CD4-positive, alpha-beta T cell treated with Interleukin-15 for 4 hours (primary cell): ENCODE data around the gene CD276.

Source experiments
- DNase-seq: peaks from one replicate; pipeline ENCODE4 v3.0.0-alpha.2; 2020; ENCODE audit warnings: low spot score

CD276 gene

DNA sequence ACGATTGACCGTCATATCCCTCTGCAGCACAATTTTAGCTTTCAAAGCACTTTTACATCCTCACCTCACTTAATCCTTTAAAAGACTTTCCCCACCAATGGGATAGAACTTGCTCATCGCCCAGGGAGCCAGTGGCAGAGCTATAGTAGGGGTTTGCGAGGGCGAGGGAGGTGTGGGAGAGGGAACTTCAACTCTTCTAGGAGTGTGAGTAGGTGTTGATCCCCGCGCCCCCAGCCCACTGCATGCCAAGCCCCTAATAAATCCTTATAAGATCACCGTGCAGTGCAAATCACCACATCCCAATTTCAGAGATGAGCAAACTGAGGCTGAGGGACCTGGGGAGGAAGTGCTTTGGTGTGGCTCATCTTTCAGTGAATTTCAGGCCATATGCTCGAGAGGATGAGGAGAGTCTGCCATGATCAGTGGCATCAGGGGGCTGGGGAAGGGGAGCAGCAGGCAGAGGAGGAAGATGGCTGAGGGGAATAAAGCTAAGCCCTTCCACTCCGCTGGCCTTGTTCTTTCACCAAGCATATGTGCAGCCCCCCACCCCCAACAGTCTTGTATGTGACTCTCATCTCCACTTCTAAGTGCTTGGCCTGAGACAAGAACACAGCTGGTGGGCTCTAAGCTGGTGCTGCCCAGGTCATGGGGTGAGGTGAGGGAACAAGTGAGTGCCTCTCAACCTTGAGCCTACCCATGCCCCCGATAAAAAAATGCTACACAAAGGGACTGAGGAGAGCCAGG is 63.8 kb downstream of the CD276 start:
- no peak for DNase-seq

DNA sequence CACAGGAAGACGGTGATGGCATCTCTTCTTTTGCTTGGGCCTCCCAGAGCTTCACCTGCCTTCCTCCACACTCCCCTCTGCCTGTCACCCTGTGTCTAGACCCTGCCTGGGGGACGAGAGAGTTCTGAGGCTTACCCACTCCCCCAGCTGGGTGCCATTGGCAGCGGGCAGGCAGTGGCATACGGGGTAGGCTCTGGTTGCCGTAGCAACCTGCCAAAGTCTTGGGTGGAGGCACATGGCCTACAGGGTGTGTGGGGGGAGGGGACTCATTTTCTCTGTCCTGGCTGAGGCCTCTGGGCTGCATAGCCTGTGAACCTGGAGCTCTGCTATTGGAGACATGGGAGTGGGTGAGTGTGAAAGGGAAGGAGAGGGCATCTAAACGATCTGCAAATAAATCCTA is 64.5 kb downstream of the CD276 start:
- no peak for DNase-seq

DNA sequence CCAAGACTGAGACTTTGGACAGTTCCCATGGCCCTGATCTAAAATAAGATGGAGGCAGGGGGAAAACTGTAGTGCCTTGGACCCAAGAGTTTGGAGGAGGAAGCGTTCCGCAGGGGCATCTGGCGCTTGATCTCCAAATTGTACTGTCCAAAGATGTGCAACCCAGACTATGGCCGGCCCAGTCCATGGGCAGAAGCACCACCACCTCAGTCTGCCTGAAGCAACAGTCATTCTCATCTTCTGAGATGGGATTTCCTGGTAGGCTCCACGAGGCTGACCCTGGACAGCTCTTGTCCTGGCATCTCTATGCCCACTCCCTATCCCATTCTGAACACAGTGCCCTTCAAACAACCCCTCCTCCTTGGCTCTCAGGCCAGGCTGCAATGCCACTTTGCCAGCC is 65.3 kb downstream of the CD276 start:
- no peak for DNase-seq

DNA sequence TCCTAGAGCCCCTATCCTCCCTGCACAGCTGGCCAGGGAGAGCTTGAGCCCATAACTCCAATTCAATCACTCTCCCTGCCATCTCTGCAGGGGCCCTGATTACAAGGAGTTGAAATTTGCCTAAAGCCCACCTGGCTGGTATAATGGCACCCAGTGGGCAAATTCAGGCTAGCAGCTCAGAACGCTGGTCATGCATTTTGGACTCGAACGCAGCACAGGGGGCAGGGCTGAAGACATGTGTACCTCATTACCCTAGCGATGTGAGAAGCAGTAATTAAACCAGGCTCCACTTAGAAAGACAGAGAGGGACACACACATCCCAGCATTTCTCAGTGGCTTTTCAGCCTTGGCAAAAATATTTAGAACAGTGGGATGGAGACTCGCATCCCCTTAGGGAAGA is 65.8 kb downstream of the CD276 start:
- no peak for DNase-seq

DNA sequence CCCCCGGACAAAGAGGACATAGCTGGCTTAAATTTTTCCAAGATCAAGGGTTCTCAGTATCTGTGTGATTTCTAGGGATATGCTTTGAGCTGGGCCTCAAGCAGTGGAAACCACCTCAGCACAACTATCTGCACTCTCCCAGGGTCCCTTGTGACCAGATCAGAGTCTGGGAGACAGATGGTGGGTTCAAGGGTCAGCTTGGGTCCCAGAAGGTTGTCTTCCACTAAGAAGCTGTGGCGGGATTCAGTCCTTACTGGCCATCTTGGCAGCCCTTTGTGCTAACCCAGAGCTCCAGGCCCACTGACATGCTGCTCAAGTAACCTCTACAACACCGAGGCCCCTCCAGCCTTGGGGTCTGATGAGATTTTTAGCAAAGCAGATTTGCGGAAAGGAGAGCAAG is 66.3 kb downstream of the CD276 start:
- no peak for DNase-seq

DNA sequence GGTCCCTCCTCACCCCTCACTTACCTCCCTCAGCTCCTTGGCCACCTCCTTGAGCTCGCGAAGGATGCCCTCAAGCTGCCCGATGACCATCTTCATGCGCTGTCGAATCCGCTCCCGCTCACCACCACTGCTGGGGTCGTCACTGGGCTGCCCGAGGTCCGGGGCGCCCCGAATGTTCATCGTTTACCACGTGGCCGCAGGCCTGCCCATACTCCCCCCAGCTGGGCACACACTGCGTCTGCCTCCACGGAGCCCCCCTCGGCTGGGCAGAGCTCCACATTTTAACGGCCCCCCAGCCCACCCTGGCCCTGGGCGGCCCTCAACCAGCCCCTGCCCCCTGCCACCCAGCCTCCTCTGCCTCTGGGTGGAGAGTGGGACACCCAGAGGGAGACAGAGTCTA is 66.8 kb downstream of the CD276 start:
- no peak for DNase-seq

DNA sequence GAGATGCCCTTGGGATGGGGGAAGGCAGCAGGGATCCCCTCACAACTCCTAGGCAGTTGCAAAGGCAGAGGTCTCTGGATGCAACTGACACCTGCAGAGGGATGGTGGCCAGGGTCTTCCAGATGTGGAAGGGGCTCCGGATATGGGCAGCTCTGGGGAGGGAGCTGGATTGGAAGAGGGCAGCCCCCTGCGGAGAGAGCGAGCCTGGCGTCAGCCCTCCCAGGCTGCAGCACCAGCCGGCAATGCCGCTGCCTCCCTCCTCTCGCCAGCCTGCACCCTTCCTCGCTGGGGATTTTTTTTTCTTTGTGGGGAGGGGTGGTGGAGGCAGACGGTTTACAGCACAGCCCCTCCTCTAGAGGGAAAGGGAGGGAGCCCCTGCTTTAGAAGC is 67.3 kb downstream of the CD276 start:
- no peak for DNase-seq

DNA sequence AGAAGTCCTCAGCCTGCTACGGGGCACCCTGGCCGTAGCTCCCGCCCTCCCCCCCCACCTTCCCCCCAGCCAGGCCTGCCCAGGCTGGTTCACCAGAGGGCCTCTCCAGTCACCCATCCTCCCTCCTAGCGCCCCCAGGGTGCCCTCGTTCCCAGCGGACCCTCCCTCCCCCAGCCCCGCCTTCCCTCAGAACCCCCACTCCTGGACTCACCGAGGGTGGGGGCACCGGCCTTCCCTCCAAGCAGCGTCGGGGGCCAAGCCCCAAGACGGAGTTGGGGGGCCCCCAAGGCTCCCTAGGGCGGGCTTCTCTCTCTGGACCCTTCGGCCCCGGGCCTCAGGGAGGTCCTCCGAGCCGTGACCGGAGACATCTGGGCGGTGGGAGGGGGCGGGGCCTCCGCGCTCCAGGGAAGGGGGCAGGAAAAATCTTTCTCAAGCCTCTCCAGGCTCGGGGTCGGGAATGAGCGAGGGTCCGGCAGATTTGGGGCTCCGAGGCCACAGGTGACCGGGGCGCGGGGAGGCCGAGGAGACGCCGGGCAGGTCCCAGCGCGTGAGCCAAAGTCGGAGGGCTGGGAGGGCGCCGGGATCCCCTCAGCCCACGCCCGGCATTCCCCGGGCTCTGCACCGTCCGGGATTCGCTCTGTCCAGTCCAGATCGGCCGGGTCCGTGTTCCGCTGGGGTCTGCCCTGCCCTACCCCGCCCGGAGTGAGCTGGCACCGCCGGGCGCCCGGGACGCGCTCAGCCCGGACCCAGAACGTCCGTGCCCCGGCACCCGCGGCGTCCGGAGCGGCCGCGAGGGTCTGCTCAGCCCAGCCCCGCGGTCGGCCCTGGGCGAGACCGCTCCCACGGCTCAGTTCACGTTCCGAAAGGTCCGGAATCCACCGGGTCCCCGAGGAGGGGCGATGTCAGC is 68.0 kb downstream of the CD276 start:
- DNase-seq: no peak

DNA sequence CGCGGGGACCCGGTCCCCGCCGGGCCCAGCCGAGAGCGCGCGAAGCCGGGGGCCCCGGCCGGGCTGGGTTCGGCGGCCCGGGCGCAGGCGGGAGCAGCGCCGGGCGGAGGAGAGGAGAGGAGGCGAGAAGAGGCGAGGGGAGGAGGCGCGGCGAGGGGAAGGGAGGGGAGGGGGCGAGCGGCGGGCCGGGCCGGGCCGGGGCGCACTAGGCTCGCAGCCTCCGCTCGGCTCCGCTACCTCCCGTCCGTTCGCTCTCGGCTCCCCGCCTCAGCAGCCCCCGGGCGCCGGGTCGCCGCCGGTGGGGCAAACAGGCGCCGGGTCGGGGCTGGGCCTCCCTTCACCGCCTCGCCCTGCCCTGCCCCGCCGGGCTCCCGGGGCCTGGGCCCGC is 68.6 kb downstream of the CD276 start:
- DNase-seq: no peak

DNA sequence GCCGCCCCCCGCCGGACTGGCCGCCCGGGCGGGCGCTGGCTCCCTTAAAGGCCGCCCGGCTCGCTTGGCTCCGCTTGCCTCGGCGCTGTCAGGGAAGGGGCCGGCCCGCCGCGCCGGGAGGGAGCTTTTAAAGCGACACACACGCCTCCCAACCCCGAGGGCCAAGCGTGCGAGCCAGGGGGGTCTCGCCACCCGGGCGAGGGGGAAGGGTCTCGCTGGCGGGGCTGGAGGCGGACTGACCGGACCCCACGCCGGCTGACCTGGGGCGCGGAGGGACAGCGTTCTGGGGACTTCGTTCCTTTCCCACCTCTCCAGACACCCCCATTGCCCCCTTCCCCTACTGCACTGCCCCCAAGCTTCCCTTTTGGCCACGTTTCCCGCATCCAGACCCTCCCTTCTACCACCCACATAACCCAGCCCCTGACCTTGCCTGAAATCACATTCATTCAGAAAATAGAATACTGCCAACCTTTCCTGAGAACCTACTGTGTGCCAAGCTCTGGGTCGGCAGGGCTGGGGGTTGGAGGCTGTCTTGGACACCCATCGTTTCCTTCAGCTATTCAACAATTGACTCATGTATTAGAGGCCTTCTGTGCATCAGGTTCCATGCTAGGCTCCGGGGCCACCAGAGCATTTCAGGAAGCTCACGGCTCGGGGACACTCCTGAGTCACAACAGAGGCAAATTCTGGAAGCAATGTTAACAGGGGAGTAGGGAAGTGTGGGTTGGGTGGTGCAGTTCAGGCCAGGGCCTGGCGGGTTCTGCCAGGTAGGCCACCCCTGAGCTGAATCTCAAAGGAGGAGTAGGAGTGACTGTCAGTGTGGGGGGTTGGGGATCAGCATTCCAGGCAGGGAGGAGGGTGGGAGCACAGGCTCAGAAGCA is 69.3 kb downstream of the CD276 start, which contains the start of gene INSYN1:
Gene INSYN1 (minus strand): TSS at position 102 of the 881 bp plus-strand sequence. CDS start 2,221 bp downstream, outside the sequence.
- DNase-seq: no peak

DNA sequence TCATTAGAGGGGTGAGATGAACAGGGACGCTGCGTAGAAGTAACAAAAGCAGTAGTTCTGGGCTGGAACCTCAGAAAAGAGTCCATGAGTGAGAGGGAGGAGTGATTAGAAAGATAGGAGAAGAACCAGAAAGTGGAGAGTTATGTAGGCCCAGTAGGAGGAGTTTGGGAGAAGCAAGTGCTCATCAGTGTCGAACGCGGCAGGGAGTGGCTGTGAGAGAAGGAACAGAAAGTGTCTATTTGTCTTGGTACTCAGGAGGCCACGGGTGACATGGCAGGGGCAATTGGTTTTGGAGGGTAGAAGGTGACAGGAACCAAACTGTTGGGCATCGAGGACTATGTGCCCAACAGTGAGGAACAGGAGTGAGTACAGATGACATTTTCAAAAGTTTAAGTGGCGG is 70.3 kb downstream of the CD276 start:
- no peak for DNase-seq

DNA sequence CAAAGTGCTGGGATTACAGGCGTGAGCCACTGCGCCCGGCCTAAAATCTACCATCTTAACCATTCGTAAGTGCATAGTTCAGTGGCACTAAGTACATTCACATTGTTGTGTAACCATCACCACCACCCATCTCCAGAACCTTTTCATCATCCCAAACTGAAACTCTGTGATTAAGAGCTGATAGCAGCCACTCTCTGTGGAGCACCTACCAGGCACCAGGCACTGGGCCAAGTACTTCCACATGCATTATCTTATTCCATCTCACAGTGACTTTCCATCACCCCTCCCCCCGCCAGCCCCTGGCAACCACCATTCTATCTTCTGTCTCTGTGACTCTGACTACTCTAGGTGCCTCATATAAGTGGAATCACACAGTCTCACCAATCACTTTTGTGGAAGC is 71.3 kb downstream of the CD276 start:
- no peak for DNase-seq

DNA sequence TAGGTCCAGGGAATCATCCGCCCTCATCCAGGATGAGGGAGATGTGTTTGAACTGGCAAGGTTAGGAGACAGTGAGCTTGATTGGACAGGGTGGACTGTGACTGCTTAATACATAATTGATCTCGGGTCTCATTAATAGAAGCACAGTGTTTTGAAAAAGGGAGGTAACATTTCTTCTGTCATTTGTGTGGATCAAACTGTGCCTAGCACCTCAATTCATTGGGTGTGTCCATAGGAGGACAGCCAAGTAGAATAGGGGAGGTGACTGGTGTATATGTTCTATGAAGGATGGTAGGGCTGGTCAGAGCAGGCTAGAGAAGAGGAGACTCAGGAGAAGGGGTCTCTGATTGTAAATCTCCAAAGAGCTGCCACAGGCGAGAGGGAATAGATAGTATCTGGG is 71.8 kb downstream of the CD276 start:
- DNase-seq: no peak

DNA sequence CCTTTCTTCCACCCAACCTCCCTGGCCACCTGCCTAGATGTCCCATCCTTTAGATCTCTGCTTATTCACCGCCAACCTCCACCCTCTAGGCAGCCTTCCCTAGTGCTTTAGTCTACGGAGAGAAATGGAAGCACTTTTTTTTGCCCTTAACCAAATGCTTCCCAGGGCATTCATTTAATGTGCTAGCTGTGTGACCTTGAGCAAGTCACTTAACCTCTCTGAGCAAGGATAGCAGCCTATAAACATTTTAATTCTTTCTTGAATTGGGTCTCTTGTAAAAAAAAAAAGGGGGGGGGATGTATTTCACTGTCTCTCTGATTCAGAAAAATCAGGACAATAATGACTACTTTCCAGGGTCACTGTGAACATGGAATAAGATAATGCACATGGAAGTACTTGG is 72.2 kb downstream of the CD276 start:
- DNase-seq: no peak

DNA sequence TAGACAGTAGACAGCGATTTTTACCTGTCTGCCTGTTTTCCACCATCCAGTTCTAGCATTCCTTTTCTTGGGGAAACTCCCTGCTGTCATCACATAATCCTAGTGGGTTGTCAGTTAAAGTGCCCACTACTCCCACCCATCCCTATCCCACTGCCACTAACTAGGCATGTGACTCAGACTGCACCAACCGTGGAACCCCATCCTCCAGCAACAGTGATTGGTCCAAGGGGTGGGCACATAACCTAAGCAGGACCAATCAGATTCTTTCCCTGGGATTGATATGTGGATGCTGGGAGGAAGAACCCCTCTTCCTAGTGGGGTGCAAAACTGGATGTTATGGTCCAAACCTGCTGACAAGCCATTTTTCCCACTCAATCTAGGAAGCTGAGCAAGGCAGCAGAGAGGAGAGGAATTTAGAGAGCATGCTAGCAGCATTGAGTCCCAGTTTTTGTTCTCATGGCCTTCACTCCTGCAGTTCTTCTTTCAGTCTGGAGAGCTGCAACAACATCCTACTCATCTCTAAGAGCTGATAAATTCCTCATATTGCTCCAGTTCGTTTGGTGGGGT is 72.8 kb downstream of the CD276 start:
- no peak for DNase-seq

DNA sequence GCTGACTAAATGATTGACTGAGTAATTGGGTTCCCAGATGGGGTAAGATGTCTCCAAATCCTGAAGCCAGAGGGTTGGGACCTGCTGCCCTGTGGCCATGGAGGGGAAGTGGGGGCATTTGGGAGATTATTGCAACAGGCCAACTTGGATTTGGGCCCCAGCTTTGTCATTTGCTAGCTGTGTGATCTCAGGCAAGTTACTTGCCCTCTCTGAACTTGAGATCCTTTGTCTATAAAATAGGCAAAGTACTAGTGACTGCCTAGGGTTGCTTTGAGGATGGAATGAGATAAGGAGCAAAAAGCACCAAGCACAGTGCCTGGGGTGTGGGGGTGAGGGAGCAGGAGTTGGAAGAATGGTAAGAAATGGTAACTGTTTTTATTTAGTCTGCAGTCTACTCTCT is 73.4 kb downstream of the CD276 start:
- DNase-seq: no peak

DNA sequence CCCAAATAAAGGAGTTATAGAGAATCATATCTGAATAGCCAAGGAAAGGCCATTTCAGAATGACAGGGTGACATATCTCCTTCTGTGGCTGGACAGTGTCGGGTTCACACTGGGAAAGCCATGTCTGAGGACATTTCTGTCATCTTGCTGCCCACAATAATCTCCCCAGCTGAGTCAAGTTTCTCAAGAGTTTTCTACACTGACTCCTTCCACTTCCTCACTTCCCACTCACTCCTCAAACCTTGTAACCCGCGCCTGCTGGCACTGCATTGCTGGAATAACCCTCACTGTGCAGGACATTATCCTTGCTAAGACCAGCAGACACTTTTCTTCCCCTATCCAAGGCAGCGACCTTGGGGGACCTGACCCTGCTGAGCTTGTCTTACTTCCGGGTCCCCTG is 74.3 kb downstream of the CD276 start:
- DNase-seq: no peak

DNA sequence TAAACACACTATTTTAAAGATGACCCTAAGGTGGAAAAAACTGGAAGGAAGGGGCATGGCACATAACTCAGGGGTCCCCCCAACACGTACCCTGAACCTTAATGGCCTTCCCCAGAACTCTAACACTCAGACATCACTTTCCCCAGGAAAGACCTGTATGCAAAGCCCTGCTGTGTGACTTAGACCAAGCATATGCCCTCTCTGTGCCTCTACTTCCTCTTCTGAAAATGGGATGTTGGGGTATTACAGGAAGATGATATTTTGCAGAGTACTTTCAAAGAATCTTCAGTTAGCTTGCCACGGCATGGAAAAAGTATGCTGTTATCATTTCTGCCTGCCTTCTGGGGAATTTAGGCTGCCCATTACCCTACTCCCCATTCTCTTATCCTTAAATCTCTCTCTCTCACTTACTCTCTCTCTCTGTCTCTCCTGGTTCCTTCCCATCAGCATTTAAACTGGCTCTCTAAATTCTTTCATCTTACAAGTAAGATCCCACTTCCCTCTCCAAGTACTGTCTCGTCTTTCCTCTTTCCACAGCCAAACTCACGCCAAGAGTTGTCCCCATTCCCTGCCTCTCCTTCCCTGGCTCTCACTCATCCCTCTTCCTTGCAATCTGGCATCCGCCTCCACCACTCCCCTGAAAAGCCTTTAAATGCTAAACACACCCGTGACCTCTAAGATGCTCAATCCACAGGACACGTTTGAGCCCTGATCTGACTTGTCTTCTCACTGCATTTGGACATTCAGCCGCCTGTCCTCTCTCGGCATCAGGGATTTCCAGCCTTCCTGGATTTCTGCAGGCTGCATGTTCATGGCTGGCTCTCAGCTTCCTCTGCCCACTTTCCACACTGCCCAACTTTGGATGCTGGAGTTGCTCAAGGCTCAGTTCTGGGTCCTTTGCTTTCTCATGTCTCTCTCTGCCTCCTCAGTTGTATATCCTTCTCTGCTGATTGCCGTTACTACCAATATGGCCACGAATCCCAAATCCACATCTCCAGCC is 76.4 kb downstream of the CD276 start:
- no peak for DNase-seq

DNA sequence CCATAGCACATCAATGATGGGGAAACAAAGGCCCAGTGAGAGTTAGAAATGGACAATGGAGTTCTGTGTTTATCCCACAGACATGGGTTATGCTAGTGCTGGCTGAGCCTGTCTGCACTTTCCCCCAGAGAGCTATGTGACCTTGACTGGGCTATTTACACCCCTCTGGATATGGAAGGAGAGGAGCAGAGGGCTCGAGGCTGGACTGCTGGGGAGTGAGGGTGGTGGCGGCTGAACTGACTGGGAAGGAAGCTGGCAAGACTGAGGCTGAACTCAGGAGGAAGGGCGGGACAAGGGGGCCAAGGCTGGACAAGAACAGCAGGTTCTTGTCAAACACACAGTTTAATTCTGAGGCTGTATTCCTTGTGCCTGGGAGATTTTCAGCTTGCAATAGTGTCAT is 79.7 kb downstream of the CD276 start:
- no peak for DNase-seq
